GM12878 (cell line): ENCODE data around the gene INTS6L. TPM values are rescaled to one million over a fixed set of nuclear protein-coding genes. Genes with fewer than 3 reads are reported as not detected.

ENCODE experiments used
- ATAC-seq: fragments of 200-7000 bp; cut with Tn5 transposase; 3 replicates; pipeline ENCODE4 v1.9.1; 2020; ENCODE audit warnings: mild to moderate bottlenecking, moderate library complexity
- BruUV-seq: library from RNA; stranded (reverse); fragments of 400-500 nt; replicated peaks from 2 replicates; lab custom pipeline; 2021; lab: Mats Ljungman, UMichigan
- CTCF ChIA-PET: fragments of 300-600 bp; sonication (Branson Sonifier 250); formaldehyde crosslinking; extraction: SDS; loops from one replicate; lab custom pipeline; 2021; ENCODE audit warnings: inconsistent platforms; lab: Yijun Ruan, JAX
- POLR2A ChIA-PET: fragments of 350-600 bp; formaldehyde crosslinking; extraction: SDS; loops from one replicate; lab custom pipeline; 2021; ENCODE audit warnings: inconsistent platforms; lab: Charles Lee
- RAD21 ChIA-PET: fragments of 300-600 bp; sonication (Branson Sonifier 250); formaldehyde crosslinking; loops from one replicate; lab custom pipeline; 2023; ENCODE audit warnings: antibody characterized with exemption; ENCODE audit not compliant: unreplicated experiment; lab: Charles Lee
- SMC1A ChIA-PET: fragments of 300-600 bp; sonication (Branson Sonifier 250); formaldehyde crosslinking; loops from one replicate; lab custom pipeline; 2023; ENCODE audit not compliant: unreplicated experiment, uncharacterized antibody; lab: Charles Lee
- DNase-seq: peaks from one replicate; pipeline ENCODE4 v3.0.0-alpha.2; 2011; ENCODE audit warnings: low read depth, low spot score
- FAIRE-seq: peaks from 3 replicates; lab custom pipeline; 2011; peaks lifted over from hg19 to GRCh38; lab: Jason Lieb, UNC
- H2AFZ ChIP-seq: 2 replicates; pipeline ENCODE4 v1.6.0; 2011; ENCODE audit warnings: low read depth, low read length, control low read depth; ENCODE audit not compliant: control insufficient read depth
- H3K27ac ChIP-seq: 2 replicates; pipeline ENCODE4 v1.5.1; 2011; ENCODE audit warnings: control low read depth; ENCODE audit not compliant: control insufficient read depth, insufficient read depth
- H3K27me3 ChIP-seq, 2 experiments: replicated peaks in 1 of 2; 2 replicates each; pipeline versions ENCODE4 v1.6.0 to v1.6.1; 2011; ENCODE audit warnings: low read length in 1 of 2; ENCODE audit not compliant: control insufficient read depth in 2 of 2, insufficient read depth in 2 of 2
- H3K36me3 ChIP-seq, 2 experiments: 2 replicates each; pipeline ENCODE4 v1.5.1; 2011; ENCODE audit warnings: low read length in 1 of 2; ENCODE audit not compliant: control insufficient read depth in 2 of 2, insufficient read depth in 2 of 2
- H3K4me1 ChIP-seq: 2 replicates; pipeline ENCODE4 v1.6.1; 2011; ENCODE audit warnings: mild to moderate bottlenecking, low read length, moderate library complexity, mixed read lengths; ENCODE audit not compliant: control insufficient read depth, insufficient read depth
- H3K4me2 ChIP-seq: 2 replicates; pipeline ENCODE4 v1.6.0; 2011; ENCODE audit warnings: control low read depth; ENCODE audit not compliant: control insufficient read depth, insufficient read depth
- H3K4me3 ChIP-seq: fragments of 200-600 bp; sonication (generic); 2 replicates; pipeline ENCODE4 v1.5.1; 2016
- H3K79me2 ChIP-seq: 2 replicates; pipeline ENCODE4 v1.6.0; 2011; ENCODE audit warnings: low read length; ENCODE audit not compliant: control insufficient read depth, insufficient read depth
- H3K9ac ChIP-seq: 2 replicates; pipeline ENCODE4 v1.8.0; 2011; ENCODE audit warnings: low read length, control low read depth, mixed read lengths; ENCODE audit not compliant: control insufficient read depth, insufficient read depth
- H3K9me3 ChIP-seq: replicated peaks from 3 replicates; pipeline ENCODE4 v1.5.1; 2011; ENCODE audit warnings: mild to moderate bottlenecking, low read length; ENCODE audit not compliant: control insufficient read depth, insufficient read depth
- H4K20me1 ChIP-seq: 2 replicates; pipeline ENCODE4 v1.6.0; 2011; ENCODE audit not compliant: control insufficient read depth, insufficient read depth
- ATF7 ChIP-seq: fragments of 450-650 bp; IDR thresholded peaks from 2 replicates; pipeline ENCODE4 v1.6.1; 2016; ENCODE audit warnings: low read depth, mild to moderate bottlenecking
- BCL11A ChIP-seq: IDR thresholded peaks from 2 replicates; pipeline ENCODE4 v1.6.1; 2011; ENCODE audit warnings: low read depth, low read length
- DPF2 ChIP-seq: fragments of 450-650 bp; IDR thresholded peaks from 2 replicates; pipeline ENCODE4 v1.6.1; 2017; ENCODE audit warnings: mild to moderate bottlenecking
- EP300 ChIP-seq, 2 experiments: fragments of 150-350 bp in 1 of 2; IDR thresholded peaks; 2 replicates each; pipeline ENCODE4 v1.6.1; 2011 to 2012; ENCODE audit warnings: low read depth in 2 of 2, low read length in 2 of 2, borderline replicate concordance in 1 of 2, improper control_type of control experiment in 1 of 2, inconsistent platforms in 1 of 2; ENCODE audit not compliant: control insufficient read depth in 1 of 2
- IKZF2 ChIP-seq, 2 experiments: fragments of 450-650 bp; IDR thresholded peaks; 2 replicates each; pipeline ENCODE4 v1.6.1; 2017; ENCODE audit warnings: mild to moderate bottlenecking in 2 of 2, moderate library complexity in 2 of 2
- MEF2B ChIP-seq: fragments of 450-650 bp; IDR thresholded peaks from 2 replicates; pipeline ENCODE4 v1.6.1; 2018; ENCODE audit warnings: mild to moderate bottlenecking, moderate library complexity; ENCODE audit not compliant: partially characterized antibody, poor library complexity, severe bottlenecking
- MTA2 ChIP-seq: fragments of 450-650 bp; IDR thresholded peaks from 2 replicates; pipeline ENCODE4 v1.6.1; 2016; ENCODE audit warnings: low read depth, mild to moderate bottlenecking, moderate library complexity
- MTA3 ChIP-seq: IDR thresholded peaks from 2 replicates; pipeline ENCODE4 v1.6.1; 2012; ENCODE audit warnings: low read length, inconsistent platforms, borderline replicate concordance
- NR2C1 ChIP-seq: fragments of 450-650 bp; IDR thresholded peaks from 2 replicates; pipeline ENCODE4 v1.6.1; 2017; ENCODE audit warnings: antibody characterized with exemption, mild to moderate bottlenecking, moderate library complexity
- NR2F1 ChIP-seq: fragments of 450-650 bp; conservative IDR thresholded peaks from 2 replicates; pipeline ENCODE4 v1.6.1; 2017; ENCODE audit warnings: mild to moderate bottlenecking
- RBBP5 ChIP-seq: fragments of 200-600 bp; sonication (generic); conservative IDR thresholded peaks from 2 replicates; pipeline ENCODE4 v1.6.1; 2016
- RFX5 ChIP-seq: IDR thresholded peaks from 2 replicates; pipeline ENCODE4 v1.6.1; 2011; ENCODE audit warnings: low read depth, low read length, improper control_type of control experiment
- SKIL ChIP-seq: fragments of 450-650 bp; IDR thresholded peaks from 2 replicates; pipeline ENCODE4 v1.6.1; 2017; ENCODE audit warnings: mild to moderate bottlenecking, low read depth, inconsistent platforms; ENCODE audit not compliant: poor library complexity, severe bottlenecking
- ZBTB11 ChIP-seq: fragments of 450-650 bp; formaldehyde crosslinking; IDR thresholded peaks from 2 replicates; pipeline ENCODE4 v1.5.0; 2022; ENCODE audit warnings: mild to moderate bottlenecking, missing genetic modification characterization
- WGBS: methylation state at CpG from one replicate; pipeline ENCODE4 v1.1.6; 2016; ENCODE audit warnings: low lambda C conversion rate; ENCODE audit not compliant: insufficient replicate concordance, insufficient coverage; ENCODE audit errors: missing lambda C conversion rate; 5-methylcytosine and 5-hydroxymethylcytosine counted together
- in situ Hi-C: fragments of 300-500 bp; cut with MboI; formaldehyde crosslinking; loops from 9 replicates; pipeline ENCODE4 v1.14.3; 2018; ENCODE audit warnings: mixed read lengths
- intact Hi-C: fragments of 100-400 bp; cut with micrococcal nuclease; formaldehyde crosslinking; loops from one replicate; pipeline ENCODE4 v1.14.2; 2022; ENCODE audit not compliant: unreplicated experiment
- polyA plus RNA-seq, 11 experiments: library from polyadenylated mRNA; depleted of rRNA in 4 of 11; unstranded in 6 of 11; stranded (reverse) in 5 of 11; fragments of >200 nt; fragmentation: Nextera tagmentation in 4 of 11; fragmentation: Illumina TruSeq in 1 of 11; extraction: Ambion mirVana in 4 of 11; extraction: Trizol in 1 of 11; gene quantifications; 1 replicate in 1 of 11; 2 replicates in 10 of 11; pipeline versions ENCODE4 v1.2.1 to v1.2.3, GENCODE V29; 2011 to 2016; ENCODE audit warnings: inconsistent platforms in 2 of 11, missing spikeins in 2 of 11, low read depth in 1 of 11
- total RNA-seq, 4 experiments: library from RNA; depleted of rRNA in 3 of 4; stranded (reverse); fragments of >200 nt in 3 of 4; fragmentation: Illumina TruSeq in 1 of 4; extraction: Trizol in 1 of 4; gene quantifications; 2 replicates each; pipeline versions ENCODE4 v1.2.1 to v1.2.3, GENCODE V29; 2013 to 2021
- TF ChIP-seq, protein P1 (sequence below): IDR thresholded peaks from 2 replicates; pipeline ENCODE4 v1.6.1; 2012; ENCODE audit warnings: low read length, inconsistent platforms

INTS6L gene
- total and polyA plus RNA-seq, 10 of the 15 experiments (the other 5 are each of a cell fraction or from before 2014, with no cell fraction given): 4.9 to 84.9 (median 15.3) TPM

DNA sequence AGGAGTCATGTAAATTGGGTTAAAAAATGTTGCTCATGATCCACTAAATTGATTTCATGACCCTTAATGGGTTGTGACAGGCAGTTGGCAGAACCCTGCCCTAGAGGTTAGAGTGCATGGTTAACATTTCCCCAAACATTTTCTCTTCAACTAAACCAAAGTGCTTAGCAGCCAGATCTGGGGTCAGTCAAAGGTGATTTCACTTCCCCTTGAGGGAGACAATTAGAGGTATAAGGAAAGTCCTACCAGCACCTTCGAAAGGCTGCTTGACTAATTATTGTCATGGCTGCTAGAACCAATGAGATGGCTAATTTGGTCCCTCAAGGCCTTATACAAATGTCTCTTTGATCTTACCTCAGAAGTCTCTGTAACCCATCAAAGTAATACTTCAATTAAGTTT lies 30.9 kb upstream of the INTS6L start:
- FAIRE-seq: no peak
- Histone ChIP-seq H3K79me2 (no peaks in the 10 kb centered on the region), H3K4me2 (no peak overlapping the region), H2AFZ (no peak overlapping the region), H3K4me3 (no peak overlapping the region), H3K9me3 (no peaks in the 10 kb centered on the region), H3K36me3 (no peaks in the 10 kb centered on the region), H3K4me1 (peaks cover 9% of the 10 kb centered on the region), H3K27ac (no peak overlapping the region), H4K20me1 (no peaks in the 10 kb centered on the region), H3K27me3 (no peaks in the 10 kb centered on the region), H3K9ac (no peak overlapping the region)
- peak; percentile 93 for ATAC-seq
- SMC1A ChIA-PET: interaction anchor here (1.2 to 2.9 kb wide), 2 partner anchors 10 to 33 kb away, joined by 3 to 11 read pairs; no protein-coding TSS in a partner anchor
- intact Hi-C loops: loop anchor here (2.0 to 5.0 kb wide), 2 partner anchors 31 to 208 kb away; partner anchors contain the start of gene INTS6L
- in situ Hi-C loops: no loop called here
- POLR2A ChIA-PET: interaction anchor here (1.6 to 3.9 kb wide), 2 partner anchors 31 to 102 kb away, joined by 4 to 15 read pairs; partner anchors contain the start of gene INTS6L
- CTCF ChIA-PET: interaction anchor here (1.0 to 1.3 kb wide), 2 partner anchors 55 to 107 kb away, joined by 3 read pairs; no protein-coding TSS in a partner anchor
- no TSS peak for BruUV-seq
- 0% methylated on average over 1 of the region's 1 CpG for WGBS
- RAD21 ChIA-PET: interaction anchor here (0.9 to 1.3 kb wide), 2 partner anchors 31 to 36 kb away, joined by 3 to 5 read pairs; partner anchors contain the start of gene INTS6L
- DNase-seq: peak; percentile 59
- peak; percentile 97 for TF ChIP-seq MTA2
- TF ChIP-seq IKZF2 (IDR thresholded peaks at IDR 0.05): peak in 1 of 2 experiments; percentile 24; a peak in 2 of 4 replicates
- TF ChIP-seq ZBTB11 (CRISPR knock-in tag): no peak
- TF ChIP-seq RBBP5: no peak
- peak; percentile 91 for TF ChIP-seq BCL11A
- peak; percentile 52; the same call in 1 of the 2 replicates for TF ChIP-seq ATF7
- peak; percentile 80 for TF ChIP-seq RFX5
- peak; percentile 47; a peak in 1 of 4 replicates for TF ChIP-seq EP300 (IDR thresholded peaks at IDR 0.05; ENCODE audit: borderline replicate concordance in 1 of 2, control insufficient read depth in 1 of 2, low read depth in 2 of 2, low read length in 2 of 2)
- TF ChIP-seq, protein P1, sequence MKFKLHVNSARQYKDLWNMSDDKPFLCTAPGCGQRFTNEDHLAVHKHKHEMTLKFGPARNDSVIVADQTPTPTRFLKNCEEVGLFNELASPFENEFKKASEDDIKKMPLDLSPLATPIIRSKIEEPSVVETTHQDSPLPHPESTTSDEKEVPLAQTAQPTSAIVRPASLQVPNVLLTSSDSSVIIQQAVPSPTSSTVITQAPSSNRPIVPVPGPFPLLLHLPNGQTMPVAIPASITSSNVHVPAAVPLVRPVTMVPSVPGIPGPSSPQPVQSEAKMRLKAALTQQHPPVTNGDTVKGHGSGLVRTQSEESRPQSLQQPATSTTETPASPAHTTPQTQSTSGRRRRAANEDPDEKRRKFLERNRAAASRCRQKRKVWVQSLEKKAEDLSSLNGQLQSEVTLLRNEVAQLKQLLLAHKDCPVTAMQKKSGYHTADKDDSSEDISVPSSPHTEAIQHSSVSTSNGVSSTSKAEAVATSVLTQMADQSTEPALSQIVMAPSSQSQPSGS: 0 out of 2 replicates have a peak, but pooled peaks have one; percentile 18
- peak; percentile 59 for TF ChIP-seq MEF2B
- peak; percentile 98 for TF ChIP-seq NR2F1
- peak; percentile 76 for TF ChIP-seq DPF2
- TF ChIP-seq SKIL: peak; percentile 39
- peak; percentile 84 for TF ChIP-seq NR2C1
- TF ChIP-seq MTA3: no peak
